HG02610 (cell line): Measurements from ENCODE around the gene SIX5.
A peak's percentile ranks its signal among the peaks of the same experiment; 100 is the strongest.
"Not testable (repeated sequence)": the region's sequence is repeated elsewhere in the genome, so short reads cannot be mapped to it uniquely, and the experiment has no call there.

Experiments used
- ATAC-seq: cut with Tn5 transposase; IDR thresholded peaks from one replicate; pipeline ENCODE4 v1.9.1; 2021; ENCODE audit warnings: mild to moderate bottlenecking, moderate library complexity; ENCODE audit not compliant: unreplicated experiment

The SIX5 gene

GRCh38 chr19:45761714-45762113 is 7.3 kb downstream of the SIX5 start:
- ATAC-seq = no peak

DNA sequence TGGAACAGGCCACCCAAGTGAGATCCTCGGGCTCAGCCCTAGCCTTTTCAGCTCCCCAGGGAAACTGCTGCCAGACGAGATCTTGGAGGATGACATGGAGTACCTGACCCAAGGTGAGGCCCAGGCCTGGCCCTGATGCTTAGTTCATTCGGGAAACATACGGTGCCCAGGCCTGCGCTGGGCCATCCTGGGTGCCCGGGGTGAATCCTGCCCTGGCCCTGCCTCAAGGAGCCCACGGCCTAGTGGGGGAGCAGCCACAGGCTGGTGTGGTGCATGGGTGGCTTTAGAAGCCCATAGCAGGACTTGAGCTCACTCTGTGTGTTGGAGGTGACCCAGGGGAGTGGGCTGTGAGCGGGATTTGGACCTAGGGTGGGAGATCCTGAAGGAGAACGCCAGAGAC is 10.1 kb downstream of the SIX5 start:
- no peak for ATAC-seq

GRCh38 chr19:45757695-45758094 is 11.4 kb downstream of the SIX5 start:
- no peak for ATAC-seq

DNA sequence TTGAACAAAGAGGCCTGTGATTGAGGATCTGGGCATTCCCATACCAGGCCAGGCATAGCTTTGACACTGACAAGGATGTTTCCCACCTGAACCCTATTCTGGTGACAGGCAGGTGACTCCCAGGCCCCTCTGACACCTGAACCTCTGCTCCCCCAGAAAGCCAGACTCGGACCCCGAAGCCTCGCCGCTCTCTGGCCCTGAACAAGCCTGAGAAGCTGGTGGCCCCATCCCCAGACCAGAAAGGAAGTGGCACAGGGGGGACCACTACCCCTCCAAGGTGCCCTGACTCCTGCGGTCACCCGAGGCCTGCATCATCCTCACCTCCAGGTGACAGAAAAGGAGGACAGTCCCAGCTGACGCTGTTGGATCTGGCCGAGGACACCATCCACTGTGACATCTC is 14.7 kb downstream of the SIX5 start:
- ATAC-seq = no peak

DNA sequence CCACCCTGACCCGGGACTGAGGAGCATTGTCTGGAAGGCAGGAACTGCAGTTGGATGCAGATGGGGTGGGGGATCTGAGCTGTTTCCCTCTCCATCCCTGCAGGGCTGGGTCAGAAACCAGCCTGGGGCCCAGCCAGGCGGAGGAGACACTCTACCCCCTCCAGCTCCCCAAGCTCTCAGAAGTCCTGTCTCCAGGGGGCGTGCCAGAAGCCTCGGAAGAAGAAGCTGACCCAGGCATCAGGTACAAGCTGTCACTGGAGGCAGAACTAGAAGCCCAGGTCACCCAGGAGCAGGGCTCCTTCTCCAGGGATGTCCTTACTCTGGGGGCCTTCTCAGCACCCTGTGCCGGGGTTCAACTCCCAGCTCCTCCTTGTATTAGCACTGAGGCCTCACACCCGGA is 15.5 kb downstream of the SIX5 start:
- ATAC-seq = no peak

- ATAC-seq = no peak
Observed at GRCh38 chr19:45752639-45753038, 16.4 kb downstream of the SIX5 start.

DNA sequence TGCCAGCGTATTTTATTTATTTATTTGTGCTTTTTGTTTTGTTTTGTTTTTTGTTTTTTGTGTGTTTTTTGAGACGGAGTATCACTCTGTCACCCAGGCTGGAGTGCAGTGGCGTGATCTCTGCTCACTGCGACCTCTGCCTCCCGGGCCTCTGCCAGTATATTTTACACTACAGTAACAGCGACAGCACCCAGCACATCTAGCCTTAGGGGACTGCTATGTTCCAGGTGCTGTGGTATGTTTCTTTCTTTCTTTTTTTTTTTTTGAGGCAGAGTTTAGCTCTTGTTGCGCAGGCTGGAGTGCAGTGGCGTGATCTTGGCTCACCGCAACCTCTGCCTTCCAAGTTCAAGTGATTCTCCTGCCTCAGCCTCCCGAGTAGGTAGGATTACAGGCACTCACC is 17.6 kb downstream of the SIX5 start:
- ATAC-seq = not testable (repeated sequence)

- no peak for ATAC-seq
Observed at GRCh38 chr19:45747513-45747912, 21.5 kb downstream of the SIX5 start.

GRCh38 chr19:45746866-45747265 is 22.2 kb downstream of the SIX5 start:
- no peak for ATAC-seq

DNA sequence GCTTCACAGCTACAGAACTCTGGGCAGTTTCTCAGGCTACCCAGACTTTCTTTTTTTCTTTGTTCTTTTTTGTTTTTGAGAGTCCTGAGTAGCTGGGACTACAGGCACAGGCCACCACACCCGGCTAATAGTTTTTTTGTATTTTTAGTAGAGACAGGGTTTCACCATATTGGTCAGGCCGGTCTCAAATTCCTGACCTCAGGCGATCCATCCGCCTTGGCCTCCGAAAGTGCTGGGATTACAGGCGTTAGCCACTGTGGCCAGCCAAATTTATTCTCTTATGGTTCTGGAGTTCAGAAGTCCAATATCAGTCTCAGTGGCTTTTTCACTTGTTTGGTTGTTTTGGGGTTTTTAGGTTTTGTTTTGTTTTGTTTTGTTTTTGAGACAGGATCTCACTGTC is 23.4 kb downstream of the SIX5 start:
- no peak for ATAC-seq

DNA sequence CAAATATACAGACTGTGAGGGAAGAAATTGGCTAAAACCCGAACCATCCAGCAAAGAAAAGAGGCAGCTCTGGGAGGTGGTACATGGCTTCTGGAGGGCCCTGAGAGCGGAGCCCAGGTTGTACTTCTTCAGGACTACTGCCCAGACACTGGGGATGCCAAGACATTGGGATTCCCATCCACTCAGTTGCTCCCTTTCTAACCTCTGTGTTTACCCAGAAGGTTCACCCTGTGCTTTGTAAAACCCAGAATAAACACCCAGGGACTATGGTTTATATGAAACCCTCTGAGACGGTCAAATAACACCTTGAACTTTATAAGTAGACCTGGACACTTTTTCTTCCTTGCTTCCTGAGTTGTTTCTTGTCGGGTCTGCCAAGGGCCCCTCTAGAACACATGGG is 26.1 kb downstream of the SIX5 start:
- ATAC-seq = no peak

- no peak for ATAC-seq
Observed at GRCh38 chr19:45739498-45740439, 29.3 kb downstream of the SIX5 start.

DNA sequence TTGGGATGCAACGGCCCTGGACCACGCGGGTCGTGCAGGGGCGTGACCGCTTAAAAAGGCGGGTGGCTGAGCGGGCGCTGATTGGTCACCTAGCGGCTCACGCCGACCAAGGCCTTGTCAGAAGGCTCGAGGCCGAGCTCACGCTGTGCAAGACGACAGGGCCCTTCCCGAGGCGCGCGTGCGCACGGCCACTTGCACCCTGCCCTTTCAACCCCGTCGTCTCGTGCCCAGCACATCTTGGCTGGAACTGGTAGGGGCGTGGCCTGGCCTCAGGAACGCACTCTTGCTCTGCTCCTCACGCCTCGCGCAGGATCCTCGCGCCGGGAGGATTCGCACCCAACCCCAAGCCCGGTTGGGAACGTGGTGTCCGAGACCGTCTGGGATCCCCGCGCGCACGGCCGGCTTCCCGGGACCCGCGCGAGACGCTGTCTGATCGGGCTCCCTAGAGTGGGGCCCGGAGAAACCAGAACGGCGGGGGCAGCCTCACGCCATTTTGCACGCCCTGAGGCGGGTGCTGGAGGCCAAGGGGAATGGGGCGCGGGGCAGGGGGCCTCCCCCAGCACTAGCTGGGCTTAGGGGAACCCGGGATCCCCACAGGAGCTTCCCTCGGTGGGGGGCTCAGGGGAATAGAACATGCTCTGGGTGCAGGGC is 35.8 kb downstream of the SIX5 start, which contains the start of gene MEIOSIN:
Gene MEIOSIN, plus strand, starts transcription at position 280 of the 651 bp plus-strand sequence. CDS start 1,938 bp downstream, outside the sequence.
- no peak for ATAC-seq

GRCh38 chr19:45730368-45731288 is 38.4 kb downstream of the SIX5 start, which contains the start of gene FBXO46:
TSS of gene FBXO46 (minus strand) at chr19:45730896. CDS start at chr19:45713495, 17,401 bp downstream.
- ATAC-seq = peak; percentile 92

- no peak for ATAC-seq
Observed at GRCh38 chr19:45729800-45730290, 39.2 kb downstream of the SIX5 start.

GRCh38 chr19:45728683-45729082 is 40.4 kb downstream of the SIX5 start:
- not testable (repeated sequence) for ATAC-seq

GRCh38 chr19:45720065-45720464 is 49.0 kb downstream of the SIX5 start:
- ATAC-seq = not testable (repeated sequence)

DNA sequence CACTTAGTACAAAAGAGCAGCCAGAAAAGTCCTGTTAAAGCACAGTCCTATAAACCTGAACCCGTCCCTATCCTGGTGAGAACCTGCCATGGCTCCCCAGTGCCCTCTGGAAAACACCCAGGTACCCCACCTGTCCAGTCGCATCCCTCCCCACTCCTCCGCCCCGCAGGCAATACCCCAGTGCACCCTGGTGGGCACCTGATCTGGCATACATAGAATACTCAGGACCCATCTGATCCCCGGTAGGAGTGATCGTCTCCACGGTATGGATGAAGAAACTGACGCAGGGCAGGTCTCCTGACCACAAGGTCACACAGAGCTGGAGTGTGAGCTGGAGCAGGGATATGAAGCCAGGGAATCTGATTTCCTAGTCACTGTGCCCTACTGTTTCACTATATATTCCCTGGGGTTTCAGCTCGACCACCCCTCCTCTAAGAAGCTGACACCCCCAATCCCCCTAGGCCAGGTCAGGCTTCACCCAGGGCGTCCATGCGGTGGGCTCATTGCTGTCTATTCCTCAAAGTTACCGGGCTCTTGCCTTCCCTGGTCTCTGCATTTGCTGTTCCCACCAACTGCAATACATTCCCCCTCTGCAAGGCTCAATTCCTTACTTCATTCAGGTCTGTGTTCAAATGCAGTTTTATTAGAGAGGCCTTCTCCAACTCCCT is 50.9 kb downstream of the SIX5 start:
- no peak for ATAC-seq

DNA sequence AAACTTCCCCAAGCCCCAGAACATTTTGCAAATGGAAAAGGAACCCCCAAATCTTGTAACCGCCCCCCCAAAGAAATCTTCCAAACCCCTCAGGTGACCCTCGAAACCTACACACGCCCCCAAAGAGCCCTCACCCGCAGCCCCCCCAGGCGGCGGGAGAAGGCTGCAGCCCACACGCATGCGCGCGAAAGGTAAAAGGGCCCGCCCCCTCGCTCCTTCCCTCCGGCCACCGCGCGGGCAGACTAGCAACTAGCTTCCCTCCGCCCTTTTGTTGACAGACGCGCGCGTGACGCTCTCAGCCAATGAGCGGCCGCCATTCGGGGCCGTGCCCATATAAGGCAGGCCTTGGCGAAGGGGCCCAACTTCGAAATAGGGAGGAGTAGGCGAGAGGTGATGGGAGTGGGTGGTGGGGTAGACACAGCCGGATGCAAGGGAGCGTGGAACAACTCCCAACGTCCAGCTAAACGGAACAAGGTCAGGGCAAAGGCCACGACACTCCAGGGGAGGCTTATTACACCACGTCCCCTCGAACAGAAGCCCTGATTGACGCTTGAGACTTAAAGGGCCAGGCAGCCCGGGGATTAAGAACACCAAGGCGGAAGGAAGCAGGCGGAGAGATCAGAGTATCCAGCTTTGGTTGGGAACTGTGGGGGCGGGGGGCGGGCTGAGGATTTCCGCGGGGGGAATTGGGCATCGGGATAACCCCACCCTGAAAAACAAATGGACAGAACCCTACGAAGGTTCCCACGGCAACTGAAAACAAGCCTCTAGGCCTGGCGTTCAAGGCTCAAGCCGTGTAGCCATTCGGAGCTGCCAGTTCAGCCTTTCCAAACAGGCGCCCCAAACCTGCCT is 51.7 kb downstream of the SIX5 start:
- peak; percentile 92 for ATAC-seq
